ENCODE results near the gene SEC14L5. TPM values are rescaled to one million over a fixed set of nuclear protein-coding genes. Genes with fewer than 3 reads are reported as not detected.

Gene SEC14L5
- total RNA-seq, 1 donor = under 0.01 TPM

GRCh38 chr16:4913774-4914525, 44.2 kb upstream of the SEC14L5 start:
- no peak for TF ChIP-seq CTCF (IDR thresholded peaks at IDR 0.05; ENCODE audit: insufficient read depth, low read depth, low read length)
- DNase-seq (ENCODE audit: low read depth) = no peak
- no peak overlapping the region for H3K4me3 ChIP-seq (ENCODE audit: low read depth, low read length)

- no peak for DNase-seq (ENCODE audit: low read depth)
- no peak for TF ChIP-seq CTCF (IDR thresholded peaks at IDR 0.05; ENCODE audit: insufficient read depth, low read depth, low read length)
- H3K4me3 ChIP-seq (ENCODE audit: low read depth, low read length) = no peak overlapping the region
Measured at GRCh38 chr16:4914528-4915225, 43.5 kb upstream of the SEC14L5 start.

DNA sequence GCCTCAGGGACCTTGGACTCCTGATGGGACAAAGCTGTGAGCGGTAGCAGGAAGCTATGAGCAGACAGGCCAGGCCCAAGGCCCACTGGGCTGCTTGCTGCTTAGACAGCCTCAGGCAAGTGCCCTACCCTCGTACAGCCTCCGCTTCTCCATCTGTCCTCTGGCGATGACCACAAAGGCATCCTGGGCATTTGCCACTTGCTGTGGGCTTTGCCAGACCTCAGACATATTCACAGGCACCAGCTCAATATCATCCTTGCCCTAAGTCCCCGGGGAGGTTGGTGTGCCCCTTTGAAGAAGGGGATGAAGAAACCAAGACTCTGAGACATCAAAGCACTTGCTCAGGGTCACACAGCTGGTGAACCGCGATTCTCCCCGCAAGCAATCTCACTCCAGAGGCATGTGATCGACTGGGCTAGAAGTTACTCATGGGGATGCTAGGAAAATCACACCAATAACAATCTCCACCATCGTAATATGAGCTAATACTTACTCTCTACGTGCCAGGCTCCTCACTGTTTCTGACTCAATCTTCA, 42.8 kb upstream of the SEC14L5 start:
- H3K4me3 ChIP-seq (ENCODE audit: low read depth, low read length) = no peak overlapping the region
- TF ChIP-seq CTCF (IDR thresholded peaks at IDR 0.05; ENCODE audit: insufficient read depth, low read depth, low read length) = no peak
- DNase-seq (ENCODE audit: low read depth) = peak; percentile 86

- H3K4me3 ChIP-seq (ENCODE audit: low read depth, low read length) = no peak overlapping the region
- TF ChIP-seq CTCF (IDR thresholded peaks at IDR 0.05; ENCODE audit: insufficient read depth, low read depth, low read length) = no peak
- peak; percentile 51 for DNase-seq (ENCODE audit: low read depth)
Measured at GRCh38 chr16:4917117-4917516, 41.0 kb upstream of the SEC14L5 start.

DNA sequence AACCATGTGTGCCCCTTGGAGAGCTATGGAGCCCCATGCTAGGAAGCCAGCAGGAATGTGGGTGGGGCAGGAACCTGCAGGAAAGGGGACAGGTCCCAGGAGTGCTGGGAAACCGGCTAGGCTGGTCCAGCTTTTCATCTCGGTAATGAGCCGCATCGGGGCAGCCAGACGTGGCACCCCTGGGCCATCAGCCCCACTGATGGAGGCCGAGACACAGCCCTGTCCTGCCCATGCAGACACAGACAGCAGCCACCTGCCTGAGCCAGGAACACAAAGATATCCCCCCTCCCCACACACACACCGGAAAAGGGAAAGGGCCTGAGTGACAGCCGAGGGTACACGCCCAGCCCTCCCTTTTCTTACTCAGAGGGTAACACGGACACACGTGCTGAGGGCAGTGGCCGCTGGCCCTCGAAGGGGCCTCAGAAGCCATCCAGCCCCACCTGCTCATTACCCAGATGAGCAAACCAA, 39.3 kb upstream of the SEC14L5 start:
- TF ChIP-seq CTCF (IDR thresholded peaks at IDR 0.05; ENCODE audit: insufficient read depth, low read depth, low read length) = no peak
- no peak overlapping the region for H3K4me3 ChIP-seq (ENCODE audit: low read depth, low read length)
- DNase-seq (ENCODE audit: low read depth) = no peak

GRCh38 chr16:4920826-4921225, 37.3 kb upstream of the SEC14L5 start:
- TF ChIP-seq CTCF (IDR thresholded peaks at IDR 0.05; ENCODE audit: insufficient read depth, low read depth, low read length) = no peak
- no peak overlapping the region for H3K4me3 ChIP-seq (ENCODE audit: low read depth, low read length)
- DNase-seq (ENCODE audit: low read depth) = no peak

Data from fibroblast of villous mesenchyme (primary cell).